Dermis blood vessel endothelial cell (primary cell): ENCODE results near the gene ZFP64. TPM values are rescaled to one million over a fixed set of nuclear protein-coding genes. Genes with fewer than 3 reads are reported as not detected.
"Not testable (repeated sequence)": the region's sequence is repeated elsewhere in the genome, so short reads cannot be mapped to it uniquely, and the experiment has no call there.

ENCODE experiments used
- DNase-seq: peaks from one replicate; pipeline ENCODE4 v3.0.0; 2010
- total RNA-seq: library from RNA; depleted of rRNA; stranded (reverse); fragments of >200 nt; gene quantifications from 2 replicates; pipeline ENCODE4 v1.2.3, GENCODE V29; 2014

ZFP64 gene
- total RNA-seq, 1 donor from 2014 or later, result 48.2 TPM

DNA sequence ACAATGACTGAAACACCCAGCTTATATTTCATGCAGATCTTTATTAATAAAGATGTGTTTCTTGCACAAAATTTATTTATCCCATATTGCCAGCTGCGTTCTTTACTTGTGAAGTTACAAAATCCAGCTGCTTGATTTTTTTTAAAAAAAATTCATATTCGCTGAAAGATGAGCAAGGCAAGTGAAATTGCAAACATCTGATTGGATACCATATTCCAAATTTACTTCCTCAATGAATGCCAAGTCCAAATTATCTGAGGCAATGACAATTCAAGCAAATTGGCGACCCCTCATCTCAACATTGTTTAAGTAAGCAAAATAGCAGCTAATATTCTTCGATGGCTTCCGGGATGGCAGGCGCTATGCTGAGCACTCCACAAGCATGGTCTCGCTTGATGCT, 37.7 kb downstream of the ZFP64 start:
- no peak for DNase-seq

GRCh38 chr20:52152921-52153320, 38.7 kb downstream of the ZFP64 start:
- DNase-seq, result no peak

DNA sequence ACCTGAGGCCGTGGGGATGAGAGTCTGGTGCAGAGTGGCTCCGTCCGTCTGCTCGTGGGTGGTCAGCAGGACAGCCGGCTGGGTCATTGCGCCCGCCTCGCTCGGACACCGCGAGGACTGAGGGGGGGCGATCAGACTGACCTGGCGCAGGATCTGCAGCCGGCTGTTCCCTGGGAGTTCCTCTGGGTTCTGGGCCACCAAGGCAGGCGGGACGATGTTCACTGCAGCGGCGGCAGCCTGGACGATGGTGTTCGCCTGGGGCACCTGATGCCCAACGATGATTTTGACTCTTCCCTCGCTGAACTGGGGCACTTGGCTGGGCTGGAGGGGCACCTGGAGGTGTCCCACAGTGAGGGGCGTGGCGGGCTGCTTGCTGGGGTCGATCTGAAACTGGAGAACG, 39.2 kb downstream of the ZFP64 start:
- no peak for DNase-seq

DNA sequence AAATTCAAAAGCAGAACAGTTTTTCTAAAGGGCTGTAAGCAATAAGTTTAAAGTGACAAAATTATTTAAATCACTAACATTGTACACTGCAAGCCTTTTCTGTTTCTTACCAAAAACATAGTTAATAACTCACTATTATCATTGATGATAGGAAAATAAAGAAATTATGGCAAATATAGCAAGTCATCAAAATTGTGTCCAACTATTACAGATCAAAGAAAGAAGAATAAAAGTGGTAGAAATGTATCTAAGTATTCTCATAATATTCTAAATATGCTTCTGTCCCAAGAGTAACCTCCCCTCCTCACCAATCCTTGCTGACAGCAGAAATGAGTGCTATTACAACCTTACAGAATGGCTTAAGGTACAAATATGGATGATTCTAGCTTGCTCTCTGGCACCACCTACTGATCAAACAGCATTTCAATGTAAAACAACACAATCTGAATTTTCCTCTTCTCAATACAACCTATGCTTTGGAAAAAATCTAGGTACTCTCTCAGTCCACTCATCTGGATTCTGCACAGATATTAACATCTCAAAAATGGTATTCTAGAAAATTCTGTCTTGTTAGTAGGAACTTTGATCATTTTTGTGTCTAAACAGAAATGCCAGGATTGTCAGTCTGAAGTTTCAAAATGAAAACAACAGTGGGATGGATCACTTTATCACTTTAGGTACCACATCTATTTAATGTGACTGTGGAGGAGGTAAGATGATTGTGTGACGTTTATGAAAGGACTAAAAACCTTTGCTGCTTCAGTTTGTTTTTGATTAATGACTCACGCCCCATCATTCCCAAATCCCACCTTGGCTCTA, 40.9 kb downstream of the ZFP64 start:
- DNase-seq, result peak; percentile 75

DNA sequence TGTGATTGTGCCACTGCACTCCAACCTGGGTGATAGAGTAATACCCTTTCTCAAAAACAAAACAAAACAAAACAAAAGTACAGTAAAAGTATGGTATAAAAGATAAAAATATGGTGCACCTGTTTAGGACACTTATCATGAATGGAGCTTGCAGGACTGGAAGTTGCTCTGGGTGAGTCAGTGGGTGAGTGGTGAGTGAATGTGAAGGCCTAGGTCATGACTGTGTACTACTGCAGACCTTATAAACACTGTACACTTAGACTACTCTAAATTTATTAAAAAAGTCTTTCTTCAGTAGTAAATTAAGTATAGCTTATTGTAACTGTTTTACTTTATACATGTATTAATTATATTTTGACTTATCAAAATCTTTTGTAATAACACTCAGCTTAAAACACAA, 46.0 kb downstream of the ZFP64 start:
- no peak for DNase-seq

GRCh38 chr20:52143277-52143676, 48.3 kb downstream of the ZFP64 start:
- DNase-seq, result no peak

GRCh38 chr20:52142757-52143156, 48.8 kb downstream of the ZFP64 start:
- no peak for DNase-seq

DNA sequence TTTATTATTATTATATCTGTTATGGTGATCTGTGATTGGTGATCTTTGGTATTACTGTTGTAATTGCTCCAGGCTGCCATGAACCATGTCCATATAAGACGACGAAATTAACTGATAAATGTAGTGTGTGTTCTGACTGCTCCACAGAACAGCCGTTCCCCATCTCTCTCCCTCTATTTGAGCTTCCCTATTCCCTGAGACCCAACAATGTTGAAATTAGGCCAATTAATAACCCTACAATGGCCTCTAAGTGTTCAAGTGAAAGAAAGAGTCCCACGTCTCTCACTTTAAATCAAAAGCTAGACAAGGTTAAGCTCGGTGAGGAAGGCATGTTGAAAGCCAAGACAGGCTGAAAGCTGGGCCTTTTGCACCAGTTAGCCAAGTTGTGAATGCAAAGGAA, 51.6 kb downstream of the ZFP64 start:
- DNase-seq, result no peak

- DNase-seq, result no peak
Measured at GRCh38 chr20:52137850-52138249, 53.7 kb downstream of the ZFP64 start.

- DNase-seq, result not testable (repeated sequence)
Measured at GRCh38 chr20:52133714-52134113, 57.9 kb downstream of the ZFP64 start.

DNA sequence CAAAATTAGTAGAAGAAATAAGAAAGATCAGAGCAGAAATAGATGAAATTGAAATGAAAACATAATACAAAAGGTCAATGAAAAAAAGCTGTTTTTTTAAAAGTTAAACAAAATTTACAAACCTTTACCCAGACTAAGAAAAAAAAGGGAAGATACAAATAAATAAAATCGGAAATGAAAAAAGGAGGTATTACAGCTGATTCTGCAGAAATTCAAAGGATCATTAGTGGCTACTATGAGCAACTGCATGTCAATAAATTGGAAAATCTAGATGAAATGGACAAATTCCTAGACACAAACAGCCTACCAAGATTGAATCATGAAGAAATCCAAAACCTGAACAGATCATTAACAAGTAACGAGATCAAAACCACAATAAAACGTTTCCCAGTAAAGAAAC, 59.2 kb downstream of the ZFP64 start:
- no peak for DNase-seq

GRCh38 chr20:52131048-52131643, 60.4 kb downstream of the ZFP64 start:
- DNase-seq, result no peak

DNA sequence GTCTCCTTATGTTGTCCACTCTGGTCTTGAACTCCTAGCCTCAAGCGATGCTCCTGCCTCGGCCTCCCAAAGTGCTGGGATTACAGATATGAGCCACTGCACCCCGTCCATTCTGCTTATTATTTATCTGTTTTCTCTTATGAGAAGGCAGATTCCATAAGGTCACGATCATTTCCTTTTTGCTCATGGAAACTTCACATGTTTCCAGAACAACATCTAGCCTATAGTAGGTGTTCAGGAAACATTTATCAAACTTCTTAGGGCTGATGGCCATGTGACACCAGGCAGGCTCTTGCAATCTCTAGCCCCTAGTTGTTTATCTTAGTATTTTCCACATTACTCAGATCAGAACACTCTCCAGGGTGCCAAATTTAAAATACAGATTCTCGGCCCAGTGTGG, 61.2 kb downstream of the ZFP64 start:
- peak; percentile 54 for DNase-seq

- DNase-seq, result no peak
Measured at GRCh38 chr20:52129611-52130010, 62.0 kb downstream of the ZFP64 start.

- DNase-seq, result no peak
Measured at GRCh38 chr20:52127309-52127708, 64.3 kb downstream of the ZFP64 start.

GRCh38 chr20:52124821-52125220, 66.8 kb downstream of the ZFP64 start:
- no peak for DNase-seq

- no peak for DNase-seq
Measured at GRCh38 chr20:52118696-52119095, 72.9 kb downstream of the ZFP64 start.

DNA sequence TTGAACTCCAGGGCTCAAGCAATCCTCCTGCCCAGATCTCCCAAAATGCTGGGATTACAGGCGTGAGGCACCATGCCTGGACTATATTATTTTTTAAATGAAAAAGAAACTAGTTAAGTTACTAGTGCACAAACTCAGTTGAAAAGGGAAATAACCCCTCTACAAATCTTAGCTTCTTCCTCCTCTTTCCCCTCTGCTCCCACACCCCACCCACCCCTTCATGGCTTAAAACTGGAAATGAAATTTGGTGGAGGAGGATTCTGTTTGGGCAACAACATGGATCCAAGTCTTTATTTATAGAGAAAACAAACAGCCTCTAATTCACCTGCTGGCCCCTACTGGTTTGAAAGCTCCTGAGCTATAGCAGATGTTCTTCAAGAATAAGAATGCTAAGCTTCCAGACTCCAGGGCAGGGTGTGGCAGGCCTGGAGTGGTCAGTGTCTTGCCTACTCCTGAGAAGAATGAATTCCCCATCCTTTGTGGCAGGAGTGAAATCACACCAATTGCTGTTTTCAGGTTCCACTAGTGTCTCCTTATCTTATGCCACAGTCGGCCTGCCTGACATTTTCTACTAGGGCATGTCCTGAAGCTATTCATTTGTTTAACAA, 73.5 kb downstream of the ZFP64 start:
- no peak for DNase-seq

DNA sequence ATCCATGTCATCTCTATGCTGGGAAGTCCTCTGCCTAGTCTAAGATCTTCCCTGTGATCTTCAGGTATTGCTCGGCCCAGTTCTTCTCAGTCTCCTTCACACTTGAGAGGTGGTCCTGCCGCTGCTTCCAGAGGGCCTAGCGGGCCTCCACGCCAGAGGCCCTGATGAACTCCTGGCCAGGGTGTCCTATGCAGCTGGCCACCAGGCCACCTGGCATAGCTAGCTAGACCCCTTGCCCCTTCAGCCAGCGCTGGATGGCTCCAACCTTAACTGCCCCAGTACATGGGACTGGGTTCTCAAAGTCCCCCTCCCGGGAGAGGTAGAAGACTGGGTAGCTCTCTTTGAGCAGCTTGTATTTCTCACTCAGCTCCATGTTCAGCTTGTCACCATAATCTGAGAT, 81.1 kb downstream of the ZFP64 start:
- no peak for DNase-seq

DNA sequence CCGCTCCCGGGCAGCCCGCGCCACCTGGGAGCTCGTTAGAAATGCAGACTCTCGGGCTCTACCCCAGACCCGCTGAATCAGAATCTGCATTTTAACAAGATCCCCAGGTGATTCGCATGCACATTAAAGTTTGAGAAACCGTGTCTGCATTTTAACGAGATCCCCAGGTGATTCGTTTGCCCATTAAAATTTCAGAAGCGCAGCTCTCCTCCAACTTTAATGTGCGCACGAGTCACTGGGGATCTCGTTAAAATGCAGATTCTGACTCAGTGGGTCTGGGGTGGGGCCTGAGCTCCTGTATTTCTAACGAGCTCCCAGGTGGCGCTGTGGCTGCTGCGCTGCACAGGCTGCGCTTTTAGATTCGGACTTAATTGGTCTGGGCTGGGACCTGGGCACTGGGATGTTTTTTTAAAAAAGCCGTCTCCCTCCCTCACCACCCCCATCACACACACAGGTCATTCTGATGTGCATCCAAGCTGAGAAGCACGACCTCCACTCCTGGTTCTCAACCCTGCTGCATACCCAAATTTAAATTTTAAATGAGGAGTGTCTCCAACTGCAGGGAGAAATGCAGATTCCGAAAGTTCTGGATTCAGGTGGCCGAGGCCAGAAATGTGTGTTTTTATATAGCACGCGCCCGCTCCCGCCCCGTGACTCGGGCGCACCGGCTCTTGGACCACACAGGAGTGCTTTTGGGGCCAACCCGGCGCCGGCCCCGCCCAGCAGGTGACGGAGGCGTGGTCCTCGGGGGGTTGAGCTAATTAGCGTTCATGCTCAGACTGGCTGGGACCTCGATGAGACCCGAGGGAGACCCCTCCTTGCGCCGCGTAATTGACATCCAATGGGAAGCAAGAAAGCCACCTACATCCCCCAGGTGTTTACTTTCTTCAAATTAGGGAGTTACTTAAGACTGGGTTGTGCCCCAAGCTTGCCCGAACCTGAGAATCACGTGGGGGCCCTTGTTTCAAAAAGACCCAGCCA, 85.8 kb downstream of the ZFP64 start:
- DNase-seq, result peak; percentile 60

DNA sequence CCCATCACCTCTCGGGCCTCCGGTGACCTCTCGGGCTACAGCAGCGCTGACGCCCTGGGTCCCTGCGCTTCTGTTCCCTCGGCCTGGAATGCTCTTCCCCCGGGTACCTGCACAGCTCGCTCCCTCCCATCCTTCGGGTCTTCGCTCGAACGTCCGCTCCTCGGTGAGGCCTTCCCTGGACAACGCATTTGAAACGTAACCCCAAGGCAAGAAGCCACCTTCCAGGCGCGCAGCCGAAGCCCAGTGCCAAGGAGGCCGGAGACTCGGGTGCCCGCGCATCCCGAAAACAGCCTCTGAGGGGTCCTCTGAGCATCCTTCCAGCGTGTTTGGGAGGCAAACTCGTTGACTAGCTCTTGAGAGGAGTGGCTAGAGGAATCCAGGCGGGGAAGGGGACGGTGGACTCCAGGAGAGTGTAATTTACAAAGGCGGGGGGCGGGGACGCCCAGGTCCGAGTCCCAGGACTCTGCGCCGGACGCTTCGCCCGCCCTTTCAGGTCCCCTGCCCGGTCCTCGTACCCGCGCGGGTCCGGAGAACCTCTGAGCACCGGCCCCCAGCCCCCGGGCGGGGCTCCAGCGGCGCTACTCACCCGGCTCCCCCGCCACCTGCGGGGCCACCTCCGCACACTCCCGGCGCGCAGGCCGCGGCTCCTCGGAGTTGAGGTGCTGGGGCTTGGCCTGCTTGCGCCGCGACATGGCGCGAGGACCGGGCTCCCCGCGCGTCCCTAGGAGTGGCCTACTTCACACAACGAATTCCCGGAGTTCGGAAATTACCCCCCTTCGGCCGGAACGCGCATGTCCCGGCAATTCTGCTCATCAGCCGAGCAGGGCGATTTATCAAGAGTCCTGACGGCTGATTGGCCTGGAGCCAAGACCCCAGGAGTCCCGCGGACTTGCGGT, 86.8 kb downstream of the ZFP64 start:
- peak; percentile 74 for DNase-seq
